Dermis blood vessel endothelial cell (primary cell): ENCODE data around the gene SUSD5. TPM values are rescaled to one million over a fixed set of nuclear protein-coding genes. Genes with fewer than 3 reads are reported as not detected.
A peak's percentile ranks its signal among the peaks of the same experiment; 100 is the strongest.
"Not testable (repeated sequence)": the region's sequence is repeated elsewhere in the genome, so short reads cannot be mapped to it uniquely, and the experiment has no call there.

Source experiments
- DNase-seq: peaks from one replicate; pipeline ENCODE4 v3.0.0; 2010
- total RNA-seq: library from RNA; depleted of rRNA; stranded (reverse); fragments of >200 nt; gene quantifications from 2 replicates; pipeline ENCODE4 v1.2.3, GENCODE V29; 2014

SUSD5 gene
- total RNA-seq, 1 donor from 2014 or later: 1.7 TPM

DNA sequence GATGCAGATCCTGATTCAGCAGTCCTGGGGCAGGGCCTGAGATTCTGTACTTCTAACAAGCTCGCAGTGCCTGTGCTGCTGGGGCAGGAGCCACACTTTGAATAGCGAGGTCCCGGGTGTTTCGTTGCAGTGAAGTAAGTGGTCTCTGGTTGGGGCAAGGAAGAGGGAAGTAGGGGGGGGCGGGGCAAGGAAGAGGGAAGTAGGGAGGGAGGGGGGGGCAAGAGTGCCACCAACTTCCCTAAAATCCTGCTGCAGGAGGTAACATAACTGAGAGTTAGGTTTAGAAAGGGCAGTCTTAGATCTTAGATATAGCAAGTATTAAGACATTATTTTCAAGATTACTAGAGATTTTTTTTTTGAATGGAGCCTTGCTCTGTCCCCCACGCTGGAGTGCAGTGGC is 69.3 kb downstream of the SUSD5 start:
- DNase-seq: no peak

DNA sequence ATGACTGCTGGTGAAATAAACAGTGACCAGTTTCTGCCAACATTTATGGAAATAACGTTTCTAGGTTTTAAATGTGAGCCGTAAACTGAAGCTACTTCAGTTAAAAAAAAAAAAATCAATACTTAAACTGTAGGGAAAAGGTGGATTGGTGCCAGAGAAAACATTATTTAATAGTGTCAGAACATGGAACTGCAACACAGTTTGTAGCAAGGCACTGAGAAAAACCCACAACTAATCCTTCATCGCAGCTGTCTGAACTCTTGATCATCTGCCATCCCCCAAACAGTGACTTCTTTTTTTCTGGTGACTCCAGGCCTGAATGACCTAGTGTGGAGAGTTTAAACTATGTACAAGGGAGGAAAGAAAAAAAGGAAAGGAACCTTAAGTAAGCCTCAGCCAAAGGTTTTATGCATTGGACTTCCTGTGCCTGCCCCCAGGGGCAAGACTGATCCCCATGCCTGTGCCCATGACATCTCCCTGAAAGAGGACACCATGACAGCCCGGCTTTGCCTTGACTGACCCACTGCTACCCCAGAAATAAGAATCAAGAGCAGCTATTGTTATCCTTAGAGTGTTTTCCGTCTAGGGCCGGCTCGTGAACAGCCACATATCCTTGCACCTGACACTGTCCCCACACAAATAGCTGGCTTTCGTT is 71.7 kb downstream of the SUSD5 start:
- peak; percentile 59 for DNase-seq

DNA sequence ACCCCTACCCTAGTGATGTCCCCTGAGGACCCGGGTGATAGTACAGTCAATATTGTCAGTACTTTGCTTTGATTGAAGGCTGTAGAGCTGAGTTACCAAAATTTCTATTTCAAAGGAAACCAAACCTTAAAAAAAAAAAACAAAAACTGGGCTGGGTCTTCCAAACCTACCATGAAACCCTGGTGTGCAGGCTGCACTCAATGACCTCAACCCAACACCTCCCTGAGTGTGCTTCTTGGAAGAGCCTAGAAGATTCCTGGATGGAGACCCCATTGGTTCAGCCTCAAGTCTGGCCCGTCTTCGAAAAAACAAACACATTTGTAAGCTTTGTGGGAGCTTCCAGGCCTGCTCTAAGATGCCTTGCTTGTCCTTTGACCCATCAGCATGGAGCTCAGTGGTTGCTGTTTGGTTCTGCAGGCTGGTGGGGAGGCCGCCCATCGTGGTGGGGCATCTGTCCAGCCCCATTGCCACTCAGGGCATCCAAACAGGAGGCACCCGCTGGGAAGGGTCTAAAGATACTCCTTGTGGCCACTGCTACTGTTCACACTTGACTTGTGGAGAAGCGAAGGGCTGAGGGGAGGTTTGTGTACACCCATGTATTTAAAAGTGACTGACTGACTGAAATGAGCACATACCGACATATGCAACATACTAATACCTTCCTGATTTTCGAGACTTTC is 72.6 kb downstream of the SUSD5 start:
- DNase-seq: no peak

DNA sequence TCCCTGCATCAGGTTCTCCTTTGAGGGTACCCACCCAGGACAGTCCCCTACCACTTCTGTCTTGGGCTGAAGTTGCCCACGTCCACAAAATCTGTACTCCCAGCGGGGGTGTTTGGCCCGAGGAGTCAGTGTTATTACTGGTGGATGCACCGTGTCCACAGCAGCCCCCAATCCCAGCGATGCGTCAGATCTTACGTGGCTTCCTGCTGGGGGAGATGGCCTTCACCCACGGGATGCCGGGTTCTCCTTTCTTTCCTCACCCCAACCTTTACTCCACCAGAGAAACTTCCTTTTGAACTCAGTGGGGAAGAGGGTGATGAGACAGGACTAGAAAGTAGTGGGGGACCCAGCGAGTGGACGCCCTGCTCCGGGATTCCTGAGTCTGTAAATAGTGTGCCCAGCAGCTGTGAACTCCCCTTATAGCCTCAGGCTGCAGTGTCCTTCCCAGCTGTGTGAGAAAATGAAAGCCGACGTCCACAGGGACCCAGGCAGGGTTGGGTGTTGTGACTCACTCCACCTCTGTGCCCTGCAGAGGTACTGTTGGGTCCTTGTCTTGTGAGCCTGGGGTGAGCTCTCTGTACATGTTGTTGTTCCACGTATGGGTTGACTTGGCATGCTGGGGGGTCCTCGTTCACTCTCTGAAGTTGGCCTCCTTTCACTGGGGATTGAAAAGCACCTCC is 73.2 kb downstream of the SUSD5 start:
- no peak for DNase-seq

DNA sequence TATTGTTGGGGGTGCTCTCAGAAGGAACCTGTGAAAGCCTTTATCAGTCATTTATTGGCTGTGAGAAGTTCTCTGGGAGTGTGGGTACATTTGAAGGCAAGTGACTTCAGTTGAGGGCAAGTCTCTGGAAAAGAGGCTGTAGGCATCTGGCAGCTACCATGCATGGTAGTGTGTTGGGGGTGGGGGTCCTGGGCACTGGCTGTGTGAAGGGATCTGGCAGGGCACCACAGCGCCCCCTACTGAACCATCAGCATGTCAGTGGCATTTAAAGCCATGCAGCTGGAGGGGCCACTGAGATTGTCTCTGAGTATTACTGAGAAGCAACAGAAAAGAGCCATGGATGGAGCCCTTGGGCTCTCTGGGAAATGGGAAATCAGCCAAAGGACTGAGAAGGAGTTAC is 74.2 kb downstream of the SUSD5 start:
- peak; percentile 40 for DNase-seq

DNA sequence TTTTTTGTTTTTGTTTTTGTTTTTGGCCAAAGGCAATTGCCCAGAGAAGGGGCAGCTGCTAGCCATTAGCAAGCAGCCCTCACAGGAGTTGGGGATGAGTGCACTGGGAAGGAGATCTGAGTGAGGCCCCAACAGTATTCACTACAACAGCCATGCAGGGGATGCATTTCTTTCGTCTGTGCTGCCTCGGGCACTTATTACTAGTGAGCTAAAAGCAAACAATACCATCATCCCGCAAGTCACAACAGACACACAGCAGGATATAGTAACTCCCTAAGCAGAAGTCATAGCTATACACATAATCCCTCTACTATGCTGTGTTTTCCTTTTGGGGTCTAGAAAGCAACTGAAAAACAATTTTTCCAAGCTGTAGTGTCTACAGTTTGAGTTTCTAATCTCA is 77.6 kb downstream of the SUSD5 start:
- no peak for DNase-seq

DNA sequence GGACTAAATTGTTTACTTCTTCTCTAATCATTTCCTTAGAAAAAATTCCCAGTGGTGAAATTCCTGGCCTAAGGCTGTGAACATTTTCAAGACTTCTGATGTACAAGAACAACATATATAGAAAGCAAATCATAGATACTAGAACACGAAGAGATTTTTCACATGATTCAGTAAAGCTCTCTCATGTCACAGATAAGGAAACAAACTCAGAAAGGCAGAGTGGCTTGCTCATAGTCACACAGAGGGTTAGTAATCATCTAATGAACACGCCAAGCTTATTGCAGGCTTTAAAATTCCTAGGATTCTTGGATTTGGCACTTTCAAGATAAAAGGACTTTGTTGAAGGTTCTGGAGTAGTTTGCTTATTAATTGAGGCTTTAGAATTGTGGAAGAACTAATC is 78.6 kb downstream of the SUSD5 start:
- DNase-seq: no peak

DNA sequence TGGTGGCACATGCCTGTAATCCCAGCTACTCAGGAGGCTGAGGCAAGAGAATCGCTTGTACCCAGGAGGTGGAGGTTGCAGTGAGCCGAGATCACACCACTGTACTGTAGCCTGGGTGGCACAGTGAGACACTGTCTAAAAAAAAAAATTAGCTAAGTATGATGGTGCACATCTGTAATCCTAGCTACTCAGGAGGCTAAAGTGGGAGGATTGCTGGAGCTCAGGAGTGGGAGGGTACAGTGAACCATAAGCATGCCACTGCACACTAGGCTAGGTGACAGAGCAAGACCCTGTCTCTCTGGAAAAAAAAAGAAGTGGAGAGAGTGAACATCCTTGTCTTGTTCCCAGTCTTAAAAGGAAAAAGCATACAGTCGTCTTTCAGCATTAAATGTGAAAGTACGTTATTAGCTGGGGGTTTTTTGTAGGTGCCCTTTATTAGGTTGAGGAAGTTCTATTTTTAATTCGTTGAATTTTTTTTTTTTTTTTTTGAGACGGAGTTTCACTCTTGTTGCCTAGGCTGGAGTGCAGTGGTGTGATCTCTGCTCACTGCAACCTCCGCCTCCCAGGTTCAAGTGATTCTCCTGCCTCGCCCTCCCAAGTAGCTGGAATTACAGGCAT is 79.5 kb downstream of the SUSD5 start:
- not testable (repeated sequence) for DNase-seq

DNA sequence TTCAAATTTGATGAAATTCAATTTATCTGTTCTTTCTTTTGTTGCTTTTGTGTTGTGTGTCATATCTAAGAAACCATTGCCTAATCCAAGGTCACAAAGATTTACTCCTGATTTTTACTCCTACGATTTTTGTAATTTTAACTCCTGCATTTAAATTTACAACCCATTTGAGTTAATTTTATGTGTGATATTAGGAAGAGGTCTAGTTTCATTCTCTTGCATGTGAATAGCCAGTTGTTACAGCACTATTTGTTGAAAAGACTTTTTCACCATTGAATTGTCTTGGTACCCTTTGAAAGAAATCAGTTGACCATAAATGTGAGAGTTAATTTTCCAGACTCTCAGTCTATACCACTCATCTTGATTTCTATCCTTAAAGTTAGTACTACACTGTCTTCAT is 80.9 kb downstream of the SUSD5 start:
- no peak for DNase-seq

DNA sequence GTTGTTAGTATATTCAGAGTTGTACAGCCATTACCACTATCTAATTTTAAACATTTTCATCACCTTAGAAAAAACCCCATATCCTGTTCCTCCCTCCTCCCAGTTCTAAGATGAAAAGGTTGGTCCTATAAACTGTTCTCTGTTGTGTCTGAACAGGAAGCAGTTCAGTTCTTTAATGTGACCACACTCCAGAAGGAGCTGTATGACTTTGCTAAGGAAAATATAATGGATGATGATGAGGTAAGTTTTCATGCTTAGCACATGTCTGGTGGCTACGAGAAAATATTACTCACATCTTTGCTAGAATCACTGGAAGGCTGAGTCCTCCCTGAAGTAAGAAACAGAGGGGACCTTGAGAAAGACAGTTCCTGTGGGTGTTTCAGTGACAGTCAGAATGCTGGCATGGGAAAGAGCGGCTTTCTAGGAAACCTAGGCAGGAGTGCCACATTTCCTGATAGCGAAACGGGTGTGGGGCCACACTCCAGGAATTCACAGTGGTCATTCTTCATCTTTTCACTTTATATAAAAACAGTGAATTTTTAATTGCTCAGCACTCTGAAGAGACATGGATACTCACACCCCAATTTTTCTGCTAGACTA is 84.5 kb downstream of the SUSD5 start:
- DNase-seq: peak; percentile 74

DNA sequence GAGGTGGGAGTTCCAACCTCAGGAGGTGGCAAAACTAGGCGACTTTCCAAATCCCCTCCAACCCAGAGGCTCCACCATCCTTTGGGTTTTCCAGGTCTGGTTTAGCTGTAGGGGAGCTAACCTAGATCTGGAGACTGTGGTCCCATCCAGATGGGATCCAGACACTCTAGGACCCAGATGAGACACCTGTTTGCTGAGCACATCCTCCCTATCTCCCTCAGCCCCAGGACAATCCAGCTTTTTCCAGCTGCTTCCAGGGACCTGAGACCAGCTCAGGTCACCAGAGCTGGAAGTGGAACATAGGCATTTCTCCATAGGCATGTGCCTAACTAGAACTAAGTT is 86.6 kb downstream of the SUSD5 start:
- no peak for DNase-seq

DNA sequence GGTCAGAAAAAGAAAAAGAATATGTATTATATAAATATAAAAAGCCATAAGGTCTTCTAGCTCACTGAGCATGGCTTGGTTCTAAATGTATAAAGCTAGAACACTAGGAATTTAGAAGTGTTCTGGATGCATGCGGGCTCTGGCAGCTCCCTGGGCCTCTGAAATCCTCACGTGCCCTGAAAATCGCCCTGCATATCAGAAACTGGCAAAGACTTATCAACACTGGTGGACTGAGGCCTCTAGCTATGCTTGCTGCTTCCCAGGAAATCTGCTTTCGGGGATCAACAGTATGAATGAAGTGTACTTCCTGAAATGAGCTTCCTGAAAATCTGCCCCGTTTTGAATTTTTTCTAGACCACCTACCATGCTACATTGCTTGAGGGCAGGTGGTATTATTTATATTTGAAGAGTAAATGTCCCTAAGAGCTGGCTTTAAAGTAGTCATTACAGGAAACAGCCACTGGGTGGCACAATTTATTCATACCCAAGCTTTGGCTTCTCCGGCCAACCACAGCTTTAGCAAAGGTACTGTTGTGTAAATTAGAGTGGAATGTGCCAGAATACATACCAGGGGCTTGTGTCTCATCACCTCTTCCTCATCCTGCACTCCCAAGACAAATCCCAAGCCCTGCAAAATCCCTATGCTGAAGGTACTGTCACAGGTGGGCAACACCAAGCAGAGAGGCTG is 87.1 kb downstream of the SUSD5 start:
- peak; percentile 89 for DNase-seq

DNA sequence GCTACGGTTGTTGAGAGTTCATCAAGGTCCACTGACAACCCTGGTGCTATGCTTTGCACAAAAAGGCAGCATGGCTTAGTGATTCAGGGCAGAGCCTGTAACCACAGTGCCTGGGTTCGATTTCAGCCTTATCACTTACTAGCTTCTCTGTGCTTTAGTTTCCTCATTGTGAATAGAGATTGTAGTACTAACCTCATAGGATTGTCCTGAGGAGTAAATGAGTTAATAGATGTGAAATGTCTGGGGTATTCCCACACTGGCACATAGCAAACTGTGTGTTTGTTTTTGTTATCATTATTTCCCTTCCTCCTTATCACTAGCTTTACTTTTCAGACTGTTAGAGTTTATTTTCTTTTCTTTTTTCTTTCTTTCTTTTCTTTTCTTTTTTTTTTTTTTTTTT is 88.5 kb downstream of the SUSD5 start:
- no peak for DNase-seq

DNA sequence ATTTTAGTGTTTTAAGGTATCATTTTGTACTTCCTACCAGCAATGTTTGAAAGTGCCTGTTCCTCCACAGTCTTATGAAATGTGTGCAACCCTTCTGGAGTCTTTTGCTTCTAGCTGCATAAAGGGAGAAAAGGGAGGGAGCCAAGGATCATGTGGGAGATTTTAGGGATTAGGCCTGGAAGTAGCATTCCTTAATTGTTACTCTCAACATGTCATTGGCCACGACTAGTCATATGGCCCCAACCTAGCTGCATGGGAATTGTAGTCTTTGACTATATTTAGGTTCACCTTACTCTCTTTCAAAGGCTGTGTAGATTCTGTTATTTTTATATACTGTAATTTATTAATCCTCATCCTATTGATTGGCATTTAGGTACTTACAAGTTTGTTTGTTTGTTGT is 89.9 kb downstream of the SUSD5 start:
- no peak for DNase-seq

DNA sequence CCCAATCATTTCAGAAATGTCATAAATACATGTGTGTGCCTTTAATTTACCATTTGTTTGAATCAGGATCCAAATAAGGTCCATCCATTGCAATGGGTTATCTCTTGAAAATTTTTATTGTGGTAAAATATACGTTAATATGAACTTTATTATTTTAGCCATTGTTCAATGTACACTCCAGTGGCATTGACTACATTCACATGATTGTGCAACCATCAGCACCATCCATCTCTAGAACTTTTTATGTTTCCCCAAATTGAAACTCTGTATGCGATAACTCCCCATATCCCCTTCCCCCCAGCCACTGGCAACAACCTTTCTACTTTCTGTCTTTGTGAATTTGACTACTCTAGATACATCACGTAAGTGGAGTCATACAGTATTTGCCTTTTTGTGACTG is 92.8 kb downstream of the SUSD5 start:
- DNase-seq: no peak

DNA sequence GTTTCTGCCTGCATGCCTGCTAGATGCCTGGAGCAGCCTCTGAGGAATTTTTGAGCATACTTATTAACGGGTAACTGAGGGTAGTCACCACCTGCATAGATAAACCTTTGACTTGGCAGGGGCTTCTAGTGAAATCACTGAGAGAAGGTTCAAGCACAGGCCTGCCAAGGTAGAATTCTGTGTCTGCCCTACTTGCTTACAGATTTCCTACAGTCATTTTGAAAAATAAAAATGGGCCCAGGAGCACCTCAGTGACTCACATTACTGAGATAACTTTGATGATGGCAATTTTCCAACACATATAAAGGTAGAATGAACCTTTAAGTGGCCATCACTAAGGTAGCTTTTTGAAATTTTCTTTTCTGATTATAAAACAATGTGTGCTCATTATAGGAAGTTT is 94.0 kb downstream of the SUSD5 start:
- DNase-seq: no peak

DNA sequence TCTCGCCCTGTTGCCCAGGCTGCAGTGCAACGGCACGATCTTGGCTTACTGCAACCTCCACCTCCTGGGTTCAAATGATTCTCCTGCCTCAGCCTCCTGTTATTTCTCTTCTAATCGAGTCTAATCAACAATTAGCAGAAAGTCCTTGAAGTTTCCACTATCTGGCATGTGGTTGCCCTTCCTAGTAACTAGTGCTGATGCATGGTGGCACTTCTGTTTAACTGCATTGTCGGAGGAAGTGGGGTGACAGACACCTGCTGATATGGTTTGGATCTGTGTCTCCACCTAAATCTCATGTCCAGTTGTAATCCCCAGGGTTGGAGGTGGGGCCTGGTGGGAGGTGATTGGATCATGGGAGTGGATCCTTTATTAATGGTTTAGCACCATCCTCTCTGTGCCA is 95.6 kb downstream of the SUSD5 start:
- DNase-seq: no peak

DNA sequence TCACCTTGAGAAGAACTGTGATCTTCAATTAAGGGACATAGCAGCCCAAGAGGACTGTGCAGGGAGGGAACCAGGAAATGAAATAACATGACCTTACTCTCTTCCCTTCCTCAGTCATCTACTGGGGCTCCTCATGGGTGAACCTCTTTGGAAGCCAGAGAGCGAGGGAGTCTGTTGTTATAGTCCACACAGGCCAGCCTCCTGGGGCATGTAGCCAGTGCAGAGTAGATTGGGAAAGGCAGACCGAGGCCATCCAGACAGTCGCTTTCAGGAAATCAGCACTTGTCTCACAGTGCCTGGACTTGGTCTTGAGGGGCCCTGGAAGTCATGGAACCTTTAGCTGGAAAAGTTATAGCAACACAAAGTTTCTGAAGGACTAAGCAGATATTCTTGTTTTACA is 98.7 kb downstream of the SUSD5 start:
- DNase-seq: no peak

DNA sequence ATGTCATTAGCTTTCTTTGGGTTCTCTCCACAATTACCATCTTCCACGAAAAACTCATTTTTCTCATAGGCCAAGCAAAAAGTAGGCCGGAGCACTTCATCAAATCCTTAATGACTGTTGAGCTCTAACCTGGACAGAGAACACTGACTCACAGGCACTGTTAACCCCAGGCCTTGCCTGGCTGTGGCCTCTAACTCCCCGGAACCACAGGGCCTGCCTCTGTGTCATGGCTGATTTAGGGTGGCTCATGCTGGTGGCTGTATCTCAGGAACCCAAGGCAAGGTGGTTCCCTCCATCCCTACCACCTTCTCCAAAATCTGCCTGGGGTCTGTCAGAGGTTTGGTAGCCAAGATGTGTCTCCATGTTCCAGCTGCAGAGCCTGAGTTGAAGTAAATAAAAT is 101.1 kb downstream of the SUSD5 start:
- DNase-seq: no peak

DNA sequence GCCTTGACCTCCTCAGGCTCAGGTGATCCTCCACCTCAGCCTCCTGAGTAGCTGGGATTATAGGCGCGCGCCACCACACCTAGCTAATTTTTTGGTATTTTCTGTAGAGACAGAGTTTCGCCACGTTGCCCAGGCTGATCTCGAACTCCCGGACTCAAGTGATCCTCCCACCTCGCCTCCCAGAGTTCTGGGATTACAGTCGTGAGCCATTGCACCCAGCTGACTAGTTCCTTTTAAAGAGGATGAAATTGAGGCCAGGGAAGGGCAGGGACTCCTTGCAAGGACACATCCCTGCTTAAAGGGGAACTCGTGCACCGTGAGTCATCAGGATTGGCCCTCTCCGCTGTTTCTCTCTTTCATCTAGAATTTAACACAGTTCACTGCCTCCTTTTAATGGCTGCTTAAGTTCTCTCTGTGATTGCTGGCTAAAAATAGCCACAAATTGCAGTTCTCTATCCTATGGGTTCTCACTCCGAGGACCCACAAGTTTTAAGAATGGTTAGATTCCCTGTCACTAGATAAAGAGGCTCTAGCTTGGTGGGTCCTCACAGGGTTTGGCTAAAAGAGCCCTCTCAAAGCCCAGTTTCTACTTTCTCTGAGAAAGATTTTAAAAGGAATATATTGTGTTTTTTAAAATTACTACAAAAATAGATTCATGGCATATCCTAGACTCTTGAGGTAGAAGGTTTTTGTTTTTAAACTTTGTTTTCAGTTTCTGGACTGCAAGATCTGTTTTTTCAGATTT is 103.4 kb downstream of the SUSD5 start:
- peak; percentile 71 for DNase-seq

DNA sequence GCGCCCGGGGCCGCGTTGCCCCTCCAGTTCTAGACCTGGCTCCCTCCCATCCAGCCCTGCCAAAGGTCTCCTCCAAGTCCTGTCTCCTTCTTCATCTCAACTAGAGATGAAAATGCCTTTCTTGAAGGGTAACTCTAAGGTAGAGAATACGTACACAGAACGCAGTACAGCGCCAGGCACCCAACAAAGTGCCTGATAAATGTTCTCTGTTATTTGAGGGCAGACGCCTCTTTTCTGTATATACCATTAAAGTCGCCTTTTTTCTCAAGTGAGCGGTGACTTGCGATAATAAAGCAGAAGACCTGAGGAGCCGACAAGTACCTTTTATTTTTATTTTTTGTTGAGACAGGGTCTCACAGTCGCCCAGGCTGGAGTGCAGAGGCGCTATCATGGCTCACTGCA is 104.0 kb downstream of the SUSD5 start:
- no peak for DNase-seq
